ENCODE results near the gene PRR19.

Gene PRR19

GRCh38 chr19:42295342-42295741, 6.6 kb upstream of the PRR19 start:
- no peak for DNase-seq (ENCODE audit: low read depth)

- DNase-seq (ENCODE audit: low read depth) = peak; percentile 91
These were observed 6.0 kb upstream of the PRR19 start for GRCh38 chr19:42295831-42296525.

- DNase-seq (ENCODE audit: low read depth) = no peak
These were observed 4.9 kb upstream of the PRR19 start for GRCh38 chr19:42297039-42297438.

- no peak for DNase-seq (ENCODE audit: low read depth)
These were observed 1.2 kb downstream of the PRR19 start for GRCh38 chr19:42303101-42303464.

GRCh38 chr19:42303876-42304275, 1.9 kb downstream of the PRR19 start:
- DNase-seq (ENCODE audit: low read depth) = no peak

GRCh38 chr19:42306646-42307045, 4.7 kb downstream of the PRR19 start:
- no peak for DNase-seq (ENCODE audit: low read depth)

GRCh38 chr19:42309686-42310085, 7.8 kb downstream of the PRR19 start:
- no peak for DNase-seq (ENCODE audit: low read depth)

- no peak for DNase-seq (ENCODE audit: low read depth)
These were observed 9.7 kb downstream of the PRR19 start for GRCh38 chr19:42311657-42312056.

- DNase-seq (ENCODE audit: low read depth) = no peak
These were observed 10.4 kb downstream of the PRR19 start for GRCh38 chr19:42312370-42312769.

- DNase-seq (ENCODE audit: low read depth) = no peak
These were observed 11.3 kb downstream of the PRR19 start, which contains the start of gene TMEM145 for GRCh38 chr19:42313096-42313839. TSS of gene TMEM145 (plus strand) at chr19:42313309. CDS start at chr19:42313377, 68 bp downstream.

GRCh38 chr19:42313840-42314755, 12.2 kb downstream of the PRR19 start:
- DNase-seq (ENCODE audit: low read depth) = no peak

GRCh38 chr19:42315024-42315423, 13.1 kb downstream of the PRR19 start:
- no peak for DNase-seq (ENCODE audit: low read depth)

GRCh38 chr19:42316223-42317211, 14.6 kb downstream of the PRR19 start:
- no peak for DNase-seq (ENCODE audit: low read depth)

GRCh38 chr19:42317535-42317934, 15.6 kb downstream of the PRR19 start:
- DNase-seq (ENCODE audit: low read depth) = no peak

- no peak for DNase-seq (ENCODE audit: low read depth)
These were observed 20.4 kb downstream of the PRR19 start for GRCh38 chr19:42322305-42322704.

GRCh38 chr19:42323473-42323851, 21.5 kb downstream of the PRR19 start:
- no peak for DNase-seq (ENCODE audit: low read depth)

- DNase-seq (ENCODE audit: low read depth) = no peak
These were observed 22.1 kb downstream of the PRR19 start for GRCh38 chr19:42323852-42324654.

- DNase-seq (ENCODE audit: low read depth) = no peak
These were observed 22.8 kb downstream of the PRR19 start for GRCh38 chr19:42324655-42325307.

- DNase-seq (ENCODE audit: low read depth) = peak; percentile 98
These were observed 23.5 kb downstream of the PRR19 start, which contains the start of gene MEGF8 for GRCh38 chr19:42325308-42325895. TSS of gene MEGF8 (plus strand) at chr19:42325635. CDS start at chr19:42326244, 609 bp downstream.

Measured in stimulated activated CD8-positive, alpha-beta memory T cell treated with anti-CD3 and anti-CD28 coated beads, Interleukin-15, amount 100 ng/mL, for 1 hour (primary cell).